ENCODE data around the gene MUL1.
A peak's percentile ranks its signal among the peaks of the same experiment; 100 is the strongest.
"Not testable (repeated sequence)": the region's sequence is repeated elsewhere in the genome, so short reads cannot be mapped to it uniquely, and the experiment has no call there.

MUL1 gene

GRCh38 chr1:20521960-20522861, 14.3 kb upstream of the MUL1 start:
- DNase-seq = peak; percentile 71

GRCh38 chr1:20519609-20520262, 11.8 kb upstream of the MUL1 start:
- DNase-seq = not testable (repeated sequence)

GRCh38 chr1:20511518-20512428, 3.8 kb upstream of the MUL1 start:
- DNase-seq = no peak

DNA sequence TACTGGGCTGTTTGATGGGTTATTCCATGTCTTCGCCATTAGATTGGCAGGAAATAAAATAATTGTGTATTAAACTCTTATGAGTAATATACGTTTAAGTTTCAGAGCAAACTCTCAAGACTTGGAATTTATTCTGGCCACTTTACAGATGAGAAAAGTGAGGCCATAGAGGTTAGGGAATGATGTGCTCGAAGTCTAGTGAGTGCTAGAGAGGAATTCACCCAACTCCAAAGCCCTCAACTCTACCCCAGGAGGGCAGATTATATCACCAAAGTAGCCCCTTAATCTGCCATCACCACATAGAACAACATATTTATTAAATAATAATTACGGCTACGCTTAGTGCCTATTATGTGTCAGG, 440 bp upstream of the MUL1 start:
- DNase-seq = no peak

DNA sequence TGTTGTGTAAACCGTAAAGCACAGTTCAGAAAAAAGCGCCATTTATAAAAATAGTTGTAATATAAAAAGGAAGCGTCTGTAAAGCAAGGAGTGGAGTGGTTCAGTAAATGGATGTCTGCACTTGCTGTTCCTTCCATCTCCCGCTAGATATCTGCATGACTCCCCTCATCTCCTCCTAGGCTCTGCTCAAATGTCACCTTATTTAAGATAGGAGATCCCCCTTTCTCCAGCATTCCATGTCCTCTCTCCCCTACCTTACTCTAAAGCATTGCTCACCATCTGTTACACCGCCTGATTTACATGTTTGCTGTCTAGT, 745 bp downstream of the MUL1 start:
- no peak for DNase-seq

DNA sequence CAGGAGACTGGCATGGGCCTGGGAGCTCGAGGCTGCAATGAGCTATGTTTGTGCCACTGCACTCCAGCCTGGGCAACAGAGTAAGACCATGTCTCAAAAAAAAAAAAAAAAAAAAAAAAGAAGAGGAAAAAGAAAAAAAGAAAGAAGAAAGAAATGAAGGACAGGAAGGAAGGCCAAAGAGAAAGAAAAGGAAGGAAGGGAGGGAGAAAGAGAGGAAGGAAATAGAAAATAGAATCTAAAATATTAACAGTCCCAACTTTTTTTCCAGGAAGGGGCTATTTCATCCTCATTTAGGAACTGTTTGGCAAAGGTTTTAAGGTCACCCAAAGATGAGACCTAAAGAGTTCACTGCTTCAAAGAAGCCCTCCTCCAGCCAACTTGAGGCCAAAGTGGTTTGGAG, 2.5 kb downstream of the MUL1 start:
- DNase-seq = no peak

- no peak for DNase-seq
Observed at GRCh38 chr1:20500716-20501115, 7.2 kb downstream of the MUL1 start.

DNA sequence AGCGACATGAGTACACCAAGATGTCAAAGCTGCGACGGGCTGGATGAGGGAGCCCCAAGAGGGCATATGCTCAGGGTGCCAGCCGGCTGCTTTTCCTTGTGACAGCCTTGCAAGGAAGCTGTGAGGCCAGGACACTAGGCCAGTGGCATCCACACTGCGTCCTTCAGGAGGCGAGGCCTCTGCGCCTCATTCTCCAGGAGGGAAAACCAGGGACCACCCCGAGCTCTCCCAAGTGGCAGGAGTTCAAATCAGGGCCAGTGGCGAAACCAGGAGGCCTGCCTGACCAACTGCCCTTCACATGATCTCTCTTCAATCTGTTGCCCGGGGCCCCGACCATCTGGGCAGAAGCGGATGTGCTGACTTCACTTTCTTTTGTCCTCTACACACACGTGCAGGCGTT, 8.2 kb downstream of the MUL1 start:
- no peak for DNase-seq

DNA sequence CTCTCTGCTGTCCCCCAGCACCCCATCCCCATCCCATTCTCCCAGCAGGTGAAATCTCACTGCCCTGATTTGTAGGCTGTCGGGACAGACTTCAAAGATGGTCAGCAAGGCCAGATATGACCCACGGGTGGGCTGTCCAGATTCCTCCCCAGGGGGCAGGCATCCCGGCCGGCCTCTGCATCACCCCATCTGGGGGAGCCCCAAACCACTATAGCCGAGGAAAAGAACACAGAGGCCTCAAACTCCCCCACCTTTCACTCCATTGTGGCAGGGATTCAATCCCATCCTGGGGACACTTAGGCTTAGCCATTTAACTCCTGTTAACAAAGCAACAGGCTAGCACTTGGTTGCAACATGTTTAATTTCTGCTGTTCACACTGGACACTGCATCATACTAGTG, 8.8 kb downstream of the MUL1 start:
- no peak for DNase-seq

DNA sequence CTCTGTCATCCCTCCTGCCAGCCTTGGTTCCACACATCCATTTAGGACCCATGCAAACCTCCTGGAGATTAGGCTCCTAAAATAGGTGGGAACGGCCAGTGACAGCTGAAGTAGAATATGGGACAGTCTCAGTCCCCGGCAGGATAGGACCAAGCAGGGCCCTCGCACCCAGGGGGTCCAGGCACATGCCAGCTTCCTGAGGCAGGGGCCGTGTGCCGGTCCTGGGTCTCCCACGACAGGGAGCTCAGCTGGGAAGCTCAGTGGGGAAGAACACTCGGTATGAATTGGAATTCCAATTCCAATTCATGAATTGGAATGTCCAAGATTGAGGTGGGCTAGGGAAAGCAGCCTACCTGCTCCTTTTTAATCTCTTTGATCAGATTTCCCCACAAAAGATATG, 9.8 kb downstream of the MUL1 start:
- DNase-seq = no peak

DNA sequence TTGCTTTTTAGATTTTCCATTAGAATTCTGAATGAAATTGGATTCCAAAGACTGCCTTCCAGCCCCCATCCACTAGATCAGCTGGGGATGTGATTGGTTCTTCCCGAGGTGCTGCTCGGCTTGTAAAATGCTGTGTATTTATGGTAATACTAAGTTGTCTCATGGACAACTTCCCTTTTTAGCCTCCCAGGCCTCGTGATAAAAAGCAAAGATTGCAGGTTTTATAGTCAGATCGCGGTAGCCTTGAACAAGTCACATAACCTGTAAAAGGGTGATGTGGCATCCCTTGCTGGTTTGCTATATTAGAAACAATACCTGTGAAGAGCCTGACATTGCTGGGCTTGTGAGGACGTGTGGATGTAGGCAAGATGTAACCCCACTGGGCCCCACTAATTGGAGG, 10.4 kb downstream of the MUL1 start:
- no peak for DNase-seq

GRCh38 chr1:20496725-20497383, 11.1 kb downstream of the MUL1 start:
- not testable (repeated sequence) for DNase-seq

- DNase-seq = no peak
Observed at GRCh38 chr1:20496241-20496661, 11.7 kb downstream of the MUL1 start.

GRCh38 chr1:20495661-20496060, 12.3 kb downstream of the MUL1 start:
- DNase-seq = no peak

GRCh38 chr1:20494609-20495311, 13.2 kb downstream of the MUL1 start:
- DNase-seq = no peak

DNA sequence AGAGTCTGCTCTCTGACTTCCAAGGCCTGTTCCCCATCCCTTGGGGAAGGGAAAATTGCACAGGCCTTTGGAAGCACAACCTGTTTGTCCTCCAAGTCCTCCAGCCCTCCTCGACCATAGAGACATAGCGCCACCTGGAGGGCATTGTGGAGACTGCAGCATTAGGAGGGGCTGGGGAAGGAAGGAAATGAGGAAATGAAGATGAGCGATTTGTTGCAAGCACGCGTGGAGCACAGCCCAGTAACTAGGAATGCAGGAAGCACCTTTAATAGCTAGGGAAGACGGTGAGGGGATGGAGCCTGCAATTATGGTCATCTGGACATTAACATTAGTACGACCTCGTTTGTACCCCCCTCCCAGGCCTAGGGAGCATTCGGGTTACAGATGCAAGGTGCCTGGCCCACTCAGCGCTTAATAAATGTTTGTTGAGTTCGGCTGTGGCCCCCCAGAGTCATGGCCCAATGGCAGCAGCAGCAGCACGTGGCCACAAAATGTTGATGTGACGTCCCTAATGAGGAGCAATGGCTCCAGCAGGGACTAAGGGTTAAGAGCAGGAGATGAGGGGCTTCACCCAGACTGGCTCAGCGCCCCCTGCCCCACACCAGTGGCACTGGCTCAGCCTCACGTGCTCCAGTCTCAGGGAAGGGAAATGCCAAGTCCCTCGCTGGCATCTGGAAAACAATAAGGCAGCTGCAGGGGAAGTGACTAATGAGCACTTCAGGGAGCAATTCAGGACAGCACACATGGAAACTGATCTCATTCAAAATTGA, 13.9 kb downstream of the MUL1 start:
- DNase-seq = peak; percentile 81

DNA sequence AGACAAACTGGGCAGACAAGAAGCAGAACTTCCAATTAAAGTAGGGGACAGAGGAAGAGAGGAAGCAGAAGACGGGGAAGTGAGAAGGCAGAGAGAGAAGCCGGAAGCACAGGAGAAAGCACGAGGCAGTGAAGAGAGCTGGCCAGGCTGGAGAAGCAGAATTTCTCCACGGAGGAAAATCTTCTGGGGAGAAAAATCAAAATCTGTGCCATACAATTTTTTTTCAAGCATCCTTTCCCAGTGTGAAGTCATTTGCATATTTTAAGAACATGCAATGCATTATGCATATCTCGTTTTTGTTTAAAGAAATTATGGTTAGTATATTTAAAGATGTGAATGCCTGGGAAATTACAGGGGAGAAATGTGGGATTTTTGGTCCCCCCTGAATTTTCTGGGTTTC, 14.6 kb downstream of the MUL1 start:
- DNase-seq = no peak

GRCh38 chr1:20492751-20493150, 15.2 kb downstream of the MUL1 start:
- no peak for DNase-seq

DNA sequence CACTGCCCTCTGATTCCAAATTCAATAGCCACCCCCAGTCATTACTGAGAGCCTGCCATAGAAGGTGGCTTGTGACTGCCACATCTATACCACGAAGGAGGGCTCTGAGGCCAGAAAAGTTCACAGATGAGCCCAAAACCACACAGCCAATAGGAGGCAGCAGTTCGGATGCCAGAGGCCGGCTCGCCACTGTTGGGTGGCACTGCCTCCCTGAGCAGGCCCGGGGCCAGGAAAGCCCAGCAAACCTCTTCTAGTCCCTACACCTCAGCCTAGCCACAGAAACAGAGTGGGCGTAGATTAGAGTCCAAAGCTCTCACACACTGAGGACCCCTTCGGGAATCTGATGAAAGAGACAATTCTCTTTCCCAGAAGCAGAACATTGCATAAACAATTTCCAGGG, 16.1 kb downstream of the MUL1 start:
- DNase-seq = no peak

GRCh38 chr1:20491178-20491577, 16.8 kb downstream of the MUL1 start:
- no peak for DNase-seq

- DNase-seq = no peak
Observed at GRCh38 chr1:20487236-20487590, 20.7 kb downstream of the MUL1 start.

Data from right kidney (tissue), 1 donor.